ENCODE data around the gene ZER1. TPM values are rescaled to one million over a fixed set of nuclear protein-coding genes. Genes with fewer than 3 reads are reported as not detected.

The ZER1 gene
- total RNA-seq, result 10 to 100 TPM; 61.6 to 72.6 TPM

GRCh38 chr9:128771745-128772519 lies at the start of gene ZER1:
TSS of gene ZER1 (minus strand) at chr9:128771927. CDS start at chr9:128755565, 16,362 bp downstream.
- DNase-seq (ENCODE audit: low spot score), result peak; percentile 92
- Histone ChIP-seq H3K4me3 (peak within 1 kb of the TSS; percentile 86 to 87), H3K27me3 (no peaks in the 10 kb centered on the region), H3K36me3 (no peaks in the 10 kb centered on the region), H3K27ac (peak within 1 kb of the TSS; percentile 91 to 96), H3K9me3 (no peaks in the 10 kb centered on the region), H3K4me1 (peaks cover 0 to 15% of the 10 kb centered on the region in 2 donors)
- TF ChIP-seq CTCF (IDR thresholded peaks at IDR 0.05), result no peak

GRCh38 chr9:128820665-128821583 lies 49.2 kb upstream of the ZER1 start:
- Histone ChIP-seq H3K4me3 (no peak overlapping the region), H3K36me3 (peaks cover 30% of the 10 kb centered on the region), H3K4me1 (peaks cover 0 to 18% of the 10 kb centered on the region in 2 donors), H3K27me3 (no peaks in the 10 kb centered on the region), H3K9me3 (no peaks in the 10 kb centered on the region), H3K27ac (no peak overlapping the region)
- TF ChIP-seq CTCF (IDR thresholded peaks at IDR 0.05), result no peak
- no peak for DNase-seq (ENCODE audit: low spot score)

GRCh38 chr9:128819716-128820664 lies 48.3 kb upstream of the ZER1 start:
- H3K9me3 ChIP-seq, result no peaks in the 10 kb centered on the region
- no peaks in the 10 kb centered on the region for H3K27me3 ChIP-seq
- peaks cover 24% of the 10 kb centered on the region for H3K36me3 ChIP-seq
- no peak overlapping the region for H3K27ac ChIP-seq
- H3K4me1 ChIP-seq, result peaks cover 0 to 18% of the 10 kb centered on the region in 2 donors
- TF ChIP-seq CTCF (IDR thresholded peaks at IDR 0.05), result no peak
- DNase-seq (ENCODE audit: low spot score), result peak; percentile 71
- peak overlapping the region in 1 of 2 donors; percentile 72 for H3K4me3 ChIP-seq

- H3K36me3 ChIP-seq, result peaks cover 17% of the 10 kb centered on the region
- no peaks in the 10 kb centered on the region for H3K27me3 ChIP-seq
- peak overlapping the region; percentile 56 to 72 for H3K4me3 ChIP-seq
- H3K9me3 ChIP-seq, result no peaks in the 10 kb centered on the region
- peak overlapping the region; percentile 85 to 92 for H3K27ac ChIP-seq
- H3K4me1 ChIP-seq, result peaks cover 0 to 18% of the 10 kb centered on the region in 2 donors
- TF ChIP-seq CTCF (IDR thresholded peaks at IDR 0.05), result no peak
- no peak for DNase-seq (ENCODE audit: low spot score)
Observed at GRCh38 chr9:128818839-128819715, 47.4 kb upstream of the ZER1 start.
